Activated CD4-positive, alpha-beta T cell treated with anti-CD3 and anti-CD28 coated beads, Interleukin-2, Interleukin-6, amounts not matched to agents 100 ng/mL and 50 ng/mL, durations not matched to agents 16 hours and 8 hours (primary cell): Measurements from ENCODE around the gene OR2L3.
"Not testable (repeated sequence)": the region's sequence is repeated elsewhere in the genome, so short reads cannot be mapped to it uniquely, and the experiment has no call there.

Source experiments
- DNase-seq: peaks from one replicate; pipeline ENCODE4 v3.0.0-alpha.2; 2020

Gene OR2L3

GRCh38 chr1:248046536-248046935, at the start of gene OR2L3:
TSS of gene OR2L3 (plus strand) at chr1:248046836. CDS start at chr1:248060682, 13,846 bp downstream.
- no peak for DNase-seq

GRCh38 chr1:247998811-247999210, 47.8 kb upstream of the OR2L3 start:
- DNase-seq, result no peak

- no peak for DNase-seq
Observed at GRCh38 chr1:248000169-248000568, 46.5 kb upstream of the OR2L3 start.

GRCh38 chr1:248007778-248008177, 38.9 kb upstream of the OR2L3 start:
- DNase-seq, result no peak

- no peak for DNase-seq
Observed at GRCh38 chr1:248009681-248010080, 37.0 kb upstream of the OR2L3 start.

GRCh38 chr1:248013229-248013710, 33.4 kb upstream of the OR2L3 start, which contains the start of gene OR2L5:
TSS of gene OR2L5 (plus strand) at chr1:248013660. CDS start at chr1:248021948, 8,288 bp downstream.
- no peak for DNase-seq

- DNase-seq, result no peak
Observed at GRCh38 chr1:248015803-248016202, 30.8 kb upstream of the OR2L3 start.

GRCh38 chr1:248029770-248030169, 16.9 kb upstream of the OR2L3 start, which contains the start of gene OR2L2:
TSS of gene OR2L2 (plus strand) at chr1:248030070. CDS start at chr1:248038268, 8,198 bp downstream.
- no peak for DNase-seq

- DNase-seq, result no peak
Observed at GRCh38 chr1:248045209-248045608, 1.4 kb upstream of the OR2L3 start.

GRCh38 chr1:248047008-248047407, 372 bp downstream of the OR2L3 start:
- no peak for DNase-seq

GRCh38 chr1:248054671-248055070, 8.0 kb downstream of the OR2L3 start:
- no peak for DNase-seq

GRCh38 chr1:248055261-248055660, 8.6 kb downstream of the OR2L3 start:
- DNase-seq, result no peak

- no peak for DNase-seq
Observed at GRCh38 chr1:248065071-248065470, 18.4 kb downstream of the OR2L3 start.

- no peak for DNase-seq
Observed at GRCh38 chr1:248065604-248066003, 19.0 kb downstream of the OR2L3 start.

- DNase-seq, result not testable (repeated sequence)
Observed at GRCh38 chr1:248083864-248084263, 37.2 kb downstream of the OR2L3 start.

- DNase-seq, result no peak
Observed at GRCh38 chr1:248094884-248095283, 48.2 kb downstream of the OR2L3 start, which contains the start of gene OR2L13. TSS of gene OR2L13 (plus strand) at chr1:248095184. CDS start at chr1:248099376, 4,192 bp downstream.

- DNase-seq, result no peak
Observed at GRCh38 chr1:248098529-248098928, 51.9 kb downstream of the OR2L3 start.

- no peak for DNase-seq
Observed at GRCh38 chr1:248102847-248103246, 56.2 kb downstream of the OR2L3 start.

- no peak for DNase-seq
Observed at GRCh38 chr1:248111157-248111556, 64.5 kb downstream of the OR2L3 start.
